Progenitor cell of endocrine pancreas (in vitro differentiated cells): ENCODE measurements around the gene TDRD12. TPM values are rescaled to one million over a fixed set of nuclear protein-coding genes. Genes with fewer than 3 reads are reported as not detected.

ENCODE experiments used
- DNase-seq: peaks from one replicate; pipeline ENCODE4 v3.0.0; 2021; ENCODE audit warnings: low spot score; ENCODE audit not compliant: unreplicated experiment
- H3K27ac Mint-ChIP-seq: 2 replicates; pipeline ENCODE4 v1.8.0; 2021; ENCODE audit warnings: mild to moderate bottlenecking, moderate library complexity, mixed read lengths
- H3K27me3 Mint-ChIP-seq: 2 replicates; pipeline ENCODE4 v1.8.0; 2021; ENCODE audit warnings: mixed read lengths
- H3K36me3 Mint-ChIP-seq: 2 replicates; pipeline ENCODE4 v1.8.0; 2022; ENCODE audit warnings: mixed read lengths; ENCODE audit not compliant: insufficient read depth
- H3K4me1 Mint-ChIP-seq: 2 replicates; pipeline ENCODE4 v1.8.0; 2021; ENCODE audit warnings: low read depth, mixed read lengths
- H3K4me3 Mint-ChIP-seq: 2 replicates; pipeline ENCODE4 v1.8.0; 2021; ENCODE audit warnings: low read depth, mild to moderate bottlenecking, moderate library complexity, mixed read lengths
- H3K9me3 Mint-ChIP-seq: 2 replicates; pipeline ENCODE4 v1.8.0; 2021; ENCODE audit warnings: low read depth, mixed read lengths
- total RNA-seq: library from RNA; stranded (reverse); gene quantifications from 2 replicates; pipeline ENCODE4 v1.2.1, GENCODE V29; 2021
- TF ChIP-seq, protein P1 (sequence below): fragments of 200-600 bp; sonication (generic); IDR thresholded peaks from one replicate; pipeline ENCODE4 v1.5.0; 2021; ENCODE audit warnings: antibody characterized with exemption, mild to moderate bottlenecking; ENCODE audit not compliant: unreplicated experiment

TDRD12 gene
- total RNA-seq, 1 donor from 2014 or later: 0.29 TPM

DNA sequence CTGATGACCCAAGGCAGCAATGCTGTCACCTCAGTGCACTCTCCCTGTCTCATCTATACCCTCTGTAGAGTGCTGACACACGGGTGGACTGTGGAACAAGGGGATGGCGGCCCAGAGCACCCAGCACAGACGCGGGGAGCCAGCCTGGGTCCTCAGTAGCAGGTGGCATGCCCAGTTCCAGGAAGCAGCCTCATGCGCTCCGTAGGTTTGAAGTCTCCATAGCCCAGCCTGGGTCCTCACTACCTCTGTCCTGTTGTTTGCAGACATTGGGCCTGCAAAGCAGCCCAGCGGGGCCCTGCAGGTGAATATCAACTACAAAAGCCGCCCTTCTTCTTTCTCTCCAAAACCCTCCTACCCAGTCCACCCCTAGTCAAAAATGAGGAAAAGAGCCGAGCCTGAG lies 155.0 kb downstream of the TDRD12 start:
- peaks cover 9% of the 10 kb centered on the region for H3K36me3 Mint-ChIP-seq
- H3K9me3 Mint-ChIP-seq: no peaks in the 10 kb centered on the region
- H3K27ac Mint-ChIP-seq: no peak overlapping the region
- H3K27me3 Mint-ChIP-seq: no peaks in the 10 kb centered on the region
- H3K4me3 Mint-ChIP-seq: no peak overlapping the region
- TF ChIP-seq, protein P1, sequence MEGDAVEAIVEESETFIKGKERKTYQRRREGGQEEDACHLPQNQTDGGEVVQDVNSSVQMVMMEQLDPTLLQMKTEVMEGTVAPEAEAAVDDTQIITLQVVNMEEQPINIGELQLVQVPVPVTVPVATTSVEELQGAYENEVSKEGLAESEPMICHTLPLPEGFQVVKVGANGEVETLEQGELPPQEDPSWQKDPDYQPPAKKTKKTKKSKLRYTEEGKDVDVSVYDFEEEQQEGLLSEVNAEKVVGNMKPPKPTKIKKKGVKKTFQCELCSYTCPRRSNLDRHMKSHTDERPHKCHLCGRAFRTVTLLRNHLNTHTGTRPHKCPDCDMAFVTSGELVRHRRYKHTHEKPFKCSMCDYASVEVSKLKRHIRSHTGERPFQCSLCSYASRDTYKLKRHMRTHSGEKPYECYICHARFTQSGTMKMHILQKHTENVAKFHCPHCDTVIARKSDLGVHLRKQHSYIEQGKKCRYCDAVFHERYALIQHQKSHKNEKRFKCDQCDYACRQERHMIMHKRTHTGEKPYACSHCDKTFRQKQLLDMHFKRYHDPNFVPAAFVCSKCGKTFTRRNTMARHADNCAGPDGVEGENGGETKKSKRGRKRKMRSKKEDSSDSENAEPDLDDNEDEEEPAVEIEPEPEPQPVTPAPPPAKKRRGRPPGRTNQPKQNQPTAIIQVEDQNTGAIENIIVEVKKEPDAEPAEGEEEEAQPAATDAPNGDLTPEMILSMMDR: no peak
- no peak for DNase-seq
- peaks cover 10% of the 10 kb centered on the region for H3K4me1 Mint-ChIP-seq

DNA sequence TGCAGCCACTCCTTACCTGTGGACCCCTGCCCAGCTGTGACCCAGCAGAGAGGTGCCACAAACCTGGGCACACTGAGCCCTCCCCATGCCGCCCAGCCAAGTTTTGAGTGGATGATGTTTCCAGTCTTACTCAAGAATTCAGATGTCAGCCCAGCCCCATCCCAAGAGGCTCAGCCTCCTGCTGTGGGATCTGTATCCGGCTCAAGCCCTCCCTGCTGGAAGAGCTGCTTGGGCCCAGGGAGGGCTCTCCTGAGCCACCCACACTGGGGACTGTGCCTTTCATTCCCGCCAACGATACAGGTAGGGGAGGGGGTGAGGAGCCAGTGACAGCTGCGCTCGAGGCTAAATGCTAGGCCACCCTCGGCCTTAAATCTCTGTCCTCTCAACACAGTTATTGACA lies 155.9 kb downstream of the TDRD12 start:
- no peak for DNase-seq

DNA sequence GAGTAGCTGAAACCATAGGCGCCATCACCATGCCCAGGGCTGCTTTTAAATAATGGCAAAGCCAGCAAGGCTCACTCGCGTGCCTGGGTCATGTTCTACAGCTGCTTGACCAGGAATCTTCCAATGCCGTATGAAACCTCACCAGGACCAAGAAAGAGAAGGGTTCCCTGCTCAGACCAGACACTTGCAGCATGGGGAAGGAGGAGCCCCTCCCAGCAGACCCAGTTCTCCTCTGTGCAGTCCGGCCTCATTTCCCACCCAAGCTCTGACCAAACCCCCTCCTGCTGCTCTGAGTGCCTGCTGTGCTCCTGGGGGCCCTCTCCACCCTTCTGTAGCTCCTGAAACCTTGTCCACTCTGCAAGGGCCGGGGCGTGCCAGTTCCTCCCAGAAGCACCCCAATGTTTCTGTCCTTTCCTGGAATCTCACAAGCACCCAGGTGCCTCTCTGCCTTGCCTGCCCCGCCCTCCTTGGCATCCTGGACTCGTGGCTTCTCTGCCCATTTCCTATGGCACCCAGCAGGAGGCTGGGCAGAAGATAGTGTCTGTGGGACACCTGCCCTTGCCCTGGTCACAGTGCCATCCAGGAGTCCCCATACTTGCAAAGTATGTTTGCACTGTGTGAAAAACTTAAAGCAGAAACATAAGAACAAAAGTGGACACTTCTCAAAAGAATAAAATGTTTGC lies 156.8 kb downstream of the TDRD12 start:
- no peaks in the 10 kb centered on the region for H3K4me1 Mint-ChIP-seq
- no peak for DNase-seq
- H3K27me3 Mint-ChIP-seq: no peaks in the 10 kb centered on the region
- H3K9me3 Mint-ChIP-seq: no peaks in the 10 kb centered on the region
- no peak overlapping the region for H3K27ac Mint-ChIP-seq
- peaks cover 10% of the 10 kb centered on the region for H3K36me3 Mint-ChIP-seq
- H3K4me3 Mint-ChIP-seq: no peak overlapping the region
- TF ChIP-seq, protein P1: no peak

More for the DNA sequence above, 155.9 kb downstream of the TDRD12 start:
- TF ChIP-seq, protein P1: no peak
- Mint-ChIP-seq H3K9me3 (no peaks in the 10 kb centered on the region), H3K4me1 (peaks cover 2% of the 10 kb centered on the region), H3K4me3 (no peak overlapping the region), H3K27me3 (no peaks in the 10 kb centered on the region), H3K27ac (no peak overlapping the region), H3K36me3 (peaks cover 10% of the 10 kb centered on the region)

DNA sequence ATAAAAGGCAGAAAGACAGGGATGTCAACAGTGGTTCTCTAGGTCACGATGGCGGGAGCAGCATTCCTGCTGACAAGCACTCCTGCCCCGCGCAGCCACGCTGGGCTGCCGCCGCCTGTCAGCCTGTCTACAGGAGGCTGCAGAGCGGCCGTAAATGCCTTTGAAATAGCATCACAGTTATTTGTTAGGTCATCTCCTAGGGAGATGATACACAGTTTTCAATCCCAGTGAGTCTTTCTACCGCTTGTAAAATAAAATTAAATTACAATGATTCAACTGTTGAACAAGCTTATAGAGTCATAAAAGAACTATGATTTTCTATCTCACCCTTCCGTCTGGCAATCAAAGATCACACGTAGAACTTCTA lies 157.3 kb downstream of the TDRD12 start:
- TF ChIP-seq, protein P1: no peak
- Mint-ChIP-seq H3K27ac (no peak overlapping the region), H3K9me3 (no peaks in the 10 kb centered on the region)

More for the DNA sequence above, 157.3 kb downstream of the TDRD12 start:
- DNase-seq: no peak
- peaks cover 10% of the 10 kb centered on the region for H3K36me3 Mint-ChIP-seq
- no peak overlapping the region for H3K4me3 Mint-ChIP-seq
- H3K4me1 Mint-ChIP-seq: no peaks in the 10 kb centered on the region
- no peaks in the 10 kb centered on the region for H3K27me3 Mint-ChIP-seq

Other genes with a start within 250 kb of the TDRD12 start
- 106 TPM in 2 replicates for gene PDCD5, start 138.6 kb upstream of the TDRD12 start, total RNA-seq
- 29.1 and 36.4 TPM in 2 replicates for gene ANKRD27, start 44.6 kb upstream of the TDRD12 start, total RNA-seq
- gene RGS9BP, start 43.9 kb upstream of the TDRD12 start, total RNA-seq: 0.09 and 0.10 TPM in 2 replicates
- 11.8 and 13.2 TPM in 2 replicates for gene NUDT19, start 27.9 kb upstream of the TDRD12 start, total RNA-seq
- 4.6 and 5.4 TPM in 2 replicates for gene SLC7A9, start 150.0 kb downstream of the TDRD12 start, total RNA-seq